CD4-positive, alpha-beta T cell treated with Interleukin-15 for 1 hour (primary cell): ENCODE measurements around the gene ERMAP.

Source experiments
- DNase-seq: peaks from one replicate; pipeline ENCODE4 v3.0.0-alpha.2; 2020

Gene ERMAP

DNA sequence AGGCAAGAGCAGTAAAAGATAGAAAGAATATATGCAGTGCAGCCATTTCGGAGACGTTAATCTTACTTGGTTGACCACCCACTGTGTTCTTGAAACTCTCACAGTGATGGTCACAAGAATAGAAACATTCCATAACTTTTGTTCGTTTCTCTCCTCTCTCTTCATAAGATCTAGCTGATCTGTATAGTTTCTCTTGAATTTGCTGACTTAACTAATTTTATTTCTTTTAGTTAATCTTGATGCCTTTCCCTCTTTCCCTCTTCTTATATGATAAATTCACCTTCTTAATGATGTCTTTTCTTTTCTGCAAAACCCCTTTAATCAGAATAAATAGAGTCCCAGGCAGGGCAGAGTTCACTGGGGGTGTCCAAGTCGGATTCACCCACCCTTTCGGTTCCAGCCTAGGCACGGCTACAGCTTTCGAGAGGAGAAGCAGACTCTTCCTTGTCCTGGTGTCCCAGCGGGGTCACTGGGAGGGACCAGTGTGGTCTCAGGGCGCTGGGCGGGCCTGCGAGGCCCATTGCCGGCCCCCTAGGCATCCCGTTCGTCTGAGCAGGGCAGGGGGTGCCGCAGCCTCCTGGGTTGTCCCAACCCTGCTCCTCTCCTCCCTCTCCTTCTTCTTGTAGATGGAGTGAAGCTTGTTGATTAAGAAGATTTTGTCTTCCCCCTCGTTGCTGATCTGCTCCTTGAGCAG is 69.3 kb downstream of the ERMAP start:
- no peak for DNase-seq

GRCh38 chr1:42886800-42887199 is 69.9 kb downstream of the ERMAP start:
- DNase-seq, result no peak

DNA sequence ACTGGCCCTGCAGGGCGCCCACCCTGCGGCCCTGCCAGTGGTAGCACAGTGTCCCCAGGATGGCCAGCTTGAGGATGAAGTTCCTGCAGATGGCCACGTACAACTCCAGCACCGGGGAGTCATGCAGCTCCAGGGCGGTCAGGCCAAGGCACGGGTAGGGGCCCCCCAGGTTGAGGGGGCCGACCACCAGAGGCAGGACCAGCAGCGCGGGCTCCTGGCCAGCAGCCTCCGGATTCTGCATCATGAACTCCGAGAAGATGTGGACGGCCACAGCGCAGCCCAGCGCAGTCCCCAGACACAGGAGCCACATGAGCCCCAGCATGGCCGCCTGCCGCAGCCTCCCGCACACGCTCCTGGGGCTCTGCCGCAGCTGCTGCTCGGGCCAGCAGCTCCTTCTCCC is 70.4 kb downstream of the ERMAP start:
- DNase-seq, result no peak

- no peak for DNase-seq
These were observed 71.2 kb downstream of the ERMAP start for GRCh38 chr1:42888013-42888633.

DNA sequence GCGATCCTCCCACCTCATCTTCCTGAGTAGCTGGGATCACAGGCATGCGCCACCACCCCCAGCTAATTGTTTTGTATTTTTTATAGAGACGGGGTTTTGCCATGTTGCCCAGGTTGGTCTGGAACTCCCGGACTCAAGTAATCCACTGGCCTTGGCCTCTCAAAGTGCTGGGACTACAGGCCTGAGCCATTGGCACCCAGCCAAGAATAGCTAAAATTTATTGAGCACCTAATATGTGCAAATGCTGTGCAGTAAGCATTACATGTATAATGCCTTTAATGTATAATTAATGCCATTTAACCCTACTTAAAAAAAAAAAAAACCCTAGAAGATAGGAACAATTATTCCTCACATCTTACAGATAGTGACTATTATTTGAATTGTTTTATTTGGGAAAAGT is 72.3 kb downstream of the ERMAP start:
- DNase-seq, result no peak

DNA sequence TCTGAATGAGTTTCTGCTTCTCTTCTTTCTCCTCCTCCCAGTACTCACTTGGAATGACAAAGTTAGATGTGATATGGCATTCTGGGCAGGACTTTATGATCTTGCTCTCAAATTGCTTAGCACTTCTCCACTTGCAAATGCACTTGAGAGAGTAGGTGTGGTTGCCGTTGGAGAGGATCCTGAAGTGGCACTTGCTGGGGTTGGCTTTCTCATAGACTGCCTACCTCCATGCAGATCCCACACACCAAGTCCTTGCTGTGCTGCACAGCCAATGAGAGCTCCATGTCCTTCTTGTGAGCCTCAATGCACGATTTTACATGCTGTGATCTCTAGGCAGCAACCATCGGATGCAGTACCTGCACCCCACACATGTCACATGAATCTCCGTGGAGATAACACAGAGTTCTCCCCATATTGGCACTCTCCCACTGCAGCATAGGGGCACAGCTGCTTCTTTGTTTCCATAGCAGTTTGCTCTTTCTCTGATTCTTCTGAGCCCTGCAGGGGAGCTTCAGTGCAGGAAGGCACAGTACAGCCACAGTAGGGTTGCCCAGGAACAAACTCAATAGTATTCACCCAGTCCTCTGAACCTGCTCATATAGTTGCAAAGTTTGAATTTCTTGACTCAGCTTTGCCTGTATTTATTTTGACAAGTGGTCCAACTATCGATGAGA is 74.7 kb downstream of the ERMAP start:
- no peak for DNase-seq
